GM18517 (cell line): ENCODE measurements around the gene SOHLH1.
"Not testable (repeated sequence)": the region's sequence is repeated elsewhere in the genome, so short reads cannot be mapped to it uniquely, and the experiment has no call there.

Experiments used
- ATAC-seq: cut with Tn5 transposase; IDR thresholded peaks from one replicate; pipeline ENCODE4 v1.9.1; 2021; ENCODE audit warnings: mild to moderate bottlenecking, moderate library complexity; ENCODE audit not compliant: unreplicated experiment

SOHLH1 gene

GRCh38 chr9:135681161-135681560 is 18.1 kb downstream of the SOHLH1 start:
- ATAC-seq = no peak

- no peak for ATAC-seq
Observed at GRCh38 chr9:135680056-135680455, 19.2 kb downstream of the SOHLH1 start.

- ATAC-seq = no peak
Observed at GRCh38 chr9:135678236-135679017, 20.9 kb downstream of the SOHLH1 start.

- ATAC-seq = no peak
Observed at GRCh38 chr9:135677641-135678168, 21.6 kb downstream of the SOHLH1 start.

GRCh38 chr9:135676891-135677290 is 22.4 kb downstream of the SOHLH1 start:
- no peak for ATAC-seq

- ATAC-seq = no peak
Observed at GRCh38 chr9:135674977-135675376, 24.3 kb downstream of the SOHLH1 start.

- no peak for ATAC-seq
Observed at GRCh38 chr9:135673941-135674340, 25.3 kb downstream of the SOHLH1 start.

- ATAC-seq = not testable (repeated sequence)
Observed at GRCh38 chr9:135672786-135673185, 26.5 kb downstream of the SOHLH1 start.

GRCh38 chr9:135671591-135672041 is 27.7 kb downstream of the SOHLH1 start:
- ATAC-seq = no peak

GRCh38 chr9:135670721-135671590 is 28.3 kb downstream of the SOHLH1 start:
- no peak for ATAC-seq

GRCh38 chr9:135669616-135670285 is 29.5 kb downstream of the SOHLH1 start:
- ATAC-seq = no peak

- ATAC-seq = not testable (repeated sequence)
Observed at GRCh38 chr9:135669018-135669417, 30.3 kb downstream of the SOHLH1 start.

- ATAC-seq = no peak
Observed at GRCh38 chr9:135667463-135668001, 31.7 kb downstream of the SOHLH1 start.

- ATAC-seq = no peak
Observed at GRCh38 chr9:135666534-135667462, 32.5 kb downstream of the SOHLH1 start.

GRCh38 chr9:135665795-135666189 is 33.5 kb downstream of the SOHLH1 start:
- ATAC-seq = no peak

GRCh38 chr9:135664801-135665794 is 34.2 kb downstream of the SOHLH1 start:
- ATAC-seq = no peak

- ATAC-seq = no peak
Observed at GRCh38 chr9:135664266-135664665, 35.0 kb downstream of the SOHLH1 start.

GRCh38 chr9:135663857-135664256 is 35.4 kb downstream of the SOHLH1 start:
- no peak for ATAC-seq

- no peak for ATAC-seq
Observed at GRCh38 chr9:135663451-135663770, 35.9 kb downstream of the SOHLH1 start.
